ENCODE measurements around the gene ACOT12. TPM values are rescaled to one million over a fixed set of nuclear protein-coding genes. Genes with fewer than 3 reads are reported as not detected.

ACOT12 gene
- total RNA-seq, 2 experiments from 2014 or later = not detected

- Mint-ChIP-seq H3K4me1 (no peaks in the 10 kb centered on the region), H3K27me3 (no peaks in the 10 kb centered on the region), H3K9me3 (ENCODE audit: low read depth) (no peaks in the 10 kb centered on the region), H3K36me3 (ENCODE audit: low read depth) (no peaks in the 10 kb centered on the region), H3K27ac (no peak overlapping the region), H3K4me3 (no peak overlapping the region)
- no peak for ATAC-seq
- CTCF ChIA-PET = no interaction called here
- DNase-seq = no peak
- POLR2A ChIA-PET = no interaction called here
- intact Hi-C loops (cut with DNase I, micrococcal nuclease) = no loop called here
These were observed 56.1 kb downstream of the ACOT12 start for GRCh38 chr5:81337803-81338202.

DNA sequence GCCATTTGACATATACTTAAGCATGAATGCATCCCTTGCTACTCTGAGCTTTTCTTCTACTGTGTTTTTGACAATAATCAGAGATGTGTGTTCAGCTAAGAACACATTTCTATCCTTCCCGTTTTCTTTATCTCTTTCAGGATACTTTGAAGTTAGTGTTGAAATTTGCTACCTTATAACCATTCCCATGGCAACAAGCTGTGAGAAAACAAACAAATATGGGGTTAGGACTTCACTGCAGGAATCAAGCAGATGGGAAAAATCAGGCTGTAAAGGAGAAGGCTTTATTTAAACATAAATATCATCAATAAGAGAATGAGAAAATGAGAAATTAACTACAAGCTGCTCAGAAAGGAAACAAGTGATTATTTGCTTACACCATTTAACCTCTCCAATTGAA is 57.4 kb downstream of the ACOT12 start:
- no peak for ATAC-seq
- Mint-ChIP-seq H3K36me3 (ENCODE audit: low read depth) (no peaks in the 10 kb centered on the region), H3K4me3 (no peak overlapping the region), H3K9me3 (ENCODE audit: low read depth) (no peaks in the 10 kb centered on the region), H3K27ac (no peak overlapping the region), H3K27me3 (no peaks in the 10 kb centered on the region), H3K4me1 (no peaks in the 10 kb centered on the region)
- no peak for DNase-seq
- POLR2A ChIA-PET = no interaction called here
- CTCF ChIA-PET = no interaction called here
- intact Hi-C loops (cut with DNase I, micrococcal nuclease) = no loop called here

DNA sequence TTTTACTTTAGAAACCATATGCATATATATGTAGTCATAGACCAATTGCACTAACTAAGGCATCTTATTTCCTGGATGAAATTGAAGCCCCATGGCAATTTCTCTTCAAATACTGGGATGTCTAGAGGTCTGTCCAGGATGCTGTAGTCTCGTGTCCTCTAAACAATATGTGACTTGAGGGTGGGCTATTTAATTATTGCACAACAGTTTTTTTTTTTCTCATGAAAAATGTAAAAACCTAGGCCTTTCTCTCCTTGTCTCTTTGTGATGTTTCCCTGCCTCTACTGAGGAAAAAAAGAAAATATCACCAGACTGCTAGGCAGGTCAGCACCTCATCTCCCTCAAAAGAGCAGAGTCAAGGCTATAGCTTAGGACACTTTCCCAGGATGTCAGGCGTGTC is 58.0 kb downstream of the ACOT12 start:
- Mint-ChIP-seq H3K27ac (no peak overlapping the region), H3K4me1 (no peaks in the 10 kb centered on the region), H3K9me3 (ENCODE audit: low read depth) (no peaks in the 10 kb centered on the region), H3K4me3 (no peak overlapping the region), H3K36me3 (ENCODE audit: low read depth) (no peaks in the 10 kb centered on the region), H3K27me3 (no peaks in the 10 kb centered on the region)
- intact Hi-C loops (cut with DNase I, micrococcal nuclease) = no loop called here
- ChIA-PET CTCF (no interaction called here), POLR2A (no interaction called here)
- DNase-seq (no peak), ATAC-seq (no peak)

GRCh38 chr5:81334304-81335061 is 59.5 kb downstream of the ACOT12 start:
- no peaks in the 10 kb centered on the region for H3K4me1 Mint-ChIP-seq
- no peak for DNase-seq
- no peak for ATAC-seq
- no peak overlapping the region for H3K4me3 Mint-ChIP-seq
- intact Hi-C loops (cut with DNase I, micrococcal nuclease) = no loop called here
- H3K27ac Mint-ChIP-seq = no peak overlapping the region
- no peaks in the 10 kb centered on the region for H3K27me3 Mint-ChIP-seq
- ChIA-PET CTCF (interaction anchor here (0.6 to 1.3 kb wide), 3 partner anchors 8 to 593 kb away, joined by 3 to 5 read pairs (median 3); no protein-coding TSS in a partner anchor), POLR2A (no interaction called here)
- H3K9me3 Mint-ChIP-seq (ENCODE audit: low read depth) = no peaks in the 10 kb centered on the region
- no peaks in the 10 kb centered on the region for H3K36me3 Mint-ChIP-seq (ENCODE audit: low read depth)

GRCh38 chr5:81326554-81326953 is 67.4 kb downstream of the ACOT12 start:
- H3K4me3 Mint-ChIP-seq = no peak overlapping the region
- no peaks in the 10 kb centered on the region for H3K9me3 Mint-ChIP-seq (ENCODE audit: low read depth)
- ChIA-PET POLR2A (no interaction called here), CTCF (no interaction called here)
- ATAC-seq = no peak
- H3K27me3 Mint-ChIP-seq = no peaks in the 10 kb centered on the region
- DNase-seq = no peak
- intact Hi-C loops (cut with DNase I, micrococcal nuclease) = no loop called here
- no peaks in the 10 kb centered on the region for H3K4me1 Mint-ChIP-seq
- no peaks in the 10 kb centered on the region for H3K36me3 Mint-ChIP-seq (ENCODE audit: low read depth)
- H3K27ac Mint-ChIP-seq = no peak overlapping the region

GRCh38 chr5:81317536-81317935 is 76.4 kb downstream of the ACOT12 start:
- ChIA-PET POLR2A (no interaction called here), CTCF (interaction anchor here (0.6 kb wide), 1 partner anchor 15 kb away, joined by 4 read pairs; no protein-coding TSS in a partner anchor)

GRCh38 chr5:81316571-81316970 is 77.4 kb downstream of the ACOT12 start:
- H3K4me1 Mint-ChIP-seq = no peaks in the 10 kb centered on the region
- no peak overlapping the region for H3K4me3 Mint-ChIP-seq
- no peaks in the 10 kb centered on the region for H3K27me3 Mint-ChIP-seq
- peaks cover 20% of the 10 kb centered on the region for H3K36me3 Mint-ChIP-seq (ENCODE audit: low read depth)
- no peak for DNase-seq
- intact Hi-C loops (cut with DNase I, micrococcal nuclease) = no loop called here
- H3K27ac Mint-ChIP-seq = no peak overlapping the region
- ATAC-seq = no peak
- ChIA-PET POLR2A (no interaction called here), CTCF (no interaction called here)
- no peaks in the 10 kb centered on the region for H3K9me3 Mint-ChIP-seq (ENCODE audit: low read depth)

More at GRCh38 chr5:81317536-81317935, 76.4 kb downstream of the ACOT12 start:
- Mint-ChIP-seq H3K4me1 (no peaks in the 10 kb centered on the region), H3K4me3 (no peak overlapping the region), H3K27me3 (no peaks in the 10 kb centered on the region), H3K27ac (no peak overlapping the region), H3K9me3 (ENCODE audit: low read depth) (no peaks in the 10 kb centered on the region), H3K36me3 (ENCODE audit: low read depth) (peaks cover 16% of the 10 kb centered on the region)
- intact Hi-C loops (cut with DNase I, micrococcal nuclease) = no loop called here
- ATAC-seq = no peak
- no peak for DNase-seq

- peaks cover 23% of the 10 kb centered on the region for H3K36me3 Mint-ChIP-seq (ENCODE audit: low read depth)
- CTCF ChIA-PET = interaction anchor here (0.6 kb wide), 2 partner anchors 17 to 27 kb away, joined by 3 read pairs; no protein-coding TSS in a partner anchor
- no peak overlapping the region for H3K27ac Mint-ChIP-seq
- H3K4me1 Mint-ChIP-seq = no peaks in the 10 kb centered on the region
- ATAC-seq (no peak), DNase-seq (no peak)
- H3K4me3 Mint-ChIP-seq = no peak overlapping the region
- intact Hi-C loops (cut with DNase I, micrococcal nuclease) = no loop called here
- POLR2A ChIA-PET = no interaction called here
- H3K27me3 Mint-ChIP-seq = no peaks in the 10 kb centered on the region
- H3K9me3 Mint-ChIP-seq (ENCODE audit: low read depth) = no peaks in the 10 kb centered on the region
These were observed 78.1 kb downstream of the ACOT12 start for GRCh38 chr5:81315830-81316229.

GRCh38 chr5:81315336-81315735 is 78.6 kb downstream of the ACOT12 start:
- Mint-ChIP-seq H3K4me1 (no peaks in the 10 kb centered on the region), H3K36me3 (ENCODE audit: low read depth) (peaks cover 27% of the 10 kb centered on the region), H3K27ac (no peak overlapping the region), H3K27me3 (no peaks in the 10 kb centered on the region), H3K4me3 (no peak overlapping the region), H3K9me3 (ENCODE audit: low read depth) (no peaks in the 10 kb centered on the region)
- ChIA-PET POLR2A (no interaction called here), CTCF (interaction anchor here (0.6 to 1.4 kb wide), 3 partner anchors 16 to 27 kb away, joined by 3 to 5 read pairs (median 3); no protein-coding TSS in a partner anchor)
- no peak for DNase-seq
- ATAC-seq = no peak
- intact Hi-C loops (cut with DNase I, micrococcal nuclease) = no loop called here

DNA sequence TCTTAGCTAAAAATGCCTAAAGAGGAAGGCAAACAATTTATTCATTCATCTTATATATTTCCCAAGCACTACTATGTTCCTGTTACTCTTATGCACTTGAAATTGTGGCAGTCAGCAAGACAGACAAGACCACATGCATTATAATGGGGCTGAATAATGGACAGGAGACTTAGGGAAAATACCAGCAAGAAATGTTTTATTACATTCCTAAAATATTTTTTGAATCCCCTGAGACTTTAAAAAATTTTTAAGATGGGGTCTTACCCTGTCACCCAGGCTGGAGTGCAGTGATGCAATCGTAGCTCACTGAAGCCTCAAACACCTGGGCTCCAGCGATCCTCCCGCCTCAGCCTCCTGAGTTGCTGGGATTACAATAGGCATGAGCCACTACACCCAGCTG is 79.4 kb downstream of the ACOT12 start:
- CTCF ChIA-PET = interaction anchor here (0.9 to 1.4 kb wide), 2 partner anchors 17 to 65 kb away, joined by 3 to 5 read pairs; no protein-coding TSS in a partner anchor
- no peaks in the 10 kb centered on the region for H3K27me3 Mint-ChIP-seq

DNA sequence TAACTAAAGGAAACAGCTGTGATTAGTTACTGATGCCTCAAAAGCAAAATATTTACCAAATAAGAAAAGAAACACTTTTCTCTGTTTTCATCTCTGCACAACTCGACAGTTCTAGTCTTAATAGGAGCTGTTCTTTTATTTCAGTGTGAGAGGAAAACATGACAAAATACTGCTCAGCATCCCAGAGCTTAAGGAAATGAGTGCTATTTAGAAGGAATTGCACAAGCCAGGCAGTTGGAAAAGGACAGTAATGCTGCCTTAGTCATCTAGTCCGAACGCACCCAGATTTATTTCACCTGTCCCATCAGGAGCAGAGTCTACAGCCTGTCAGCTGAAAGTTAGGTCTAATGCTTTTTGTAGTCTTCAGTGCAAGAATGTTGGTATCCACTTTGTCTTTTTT is 80.2 kb downstream of the ACOT12 start:
- Mint-ChIP-seq H3K4me3 (no peak overlapping the region), H3K4me1 (no peaks in the 10 kb centered on the region), H3K27me3 (no peaks in the 10 kb centered on the region), H3K9me3 (ENCODE audit: low read depth) (no peaks in the 10 kb centered on the region), H3K36me3 (ENCODE audit: low read depth) (peaks cover 28% of the 10 kb centered on the region), H3K27ac (no peak overlapping the region)
- intact Hi-C loops (cut with DNase I, micrococcal nuclease) = no loop called here
- DNase-seq (no peak), ATAC-seq (no peak)
- ChIA-PET CTCF (interaction anchor here (0.9 kb wide), 2 partner anchors 12 to 64 kb away, joined by 3 to 4 read pairs; partner anchors contain the start of gene ZCCHC9), POLR2A (no interaction called here)

More for the DNA sequence above, 79.4 kb downstream of the ACOT12 start:
- Mint-ChIP-seq H3K4me3 (no peak overlapping the region), H3K27ac (no peak overlapping the region), H3K36me3 (ENCODE audit: low read depth) (peaks cover 28% of the 10 kb centered on the region), H3K4me1 (no peaks in the 10 kb centered on the region), H3K9me3 (ENCODE audit: low read depth) (no peaks in the 10 kb centered on the region)
- no peak for DNase-seq
- intact Hi-C loops (cut with DNase I, micrococcal nuclease) = no loop called here
- POLR2A ChIA-PET = no interaction called here
- ATAC-seq = no peak

DNA sequence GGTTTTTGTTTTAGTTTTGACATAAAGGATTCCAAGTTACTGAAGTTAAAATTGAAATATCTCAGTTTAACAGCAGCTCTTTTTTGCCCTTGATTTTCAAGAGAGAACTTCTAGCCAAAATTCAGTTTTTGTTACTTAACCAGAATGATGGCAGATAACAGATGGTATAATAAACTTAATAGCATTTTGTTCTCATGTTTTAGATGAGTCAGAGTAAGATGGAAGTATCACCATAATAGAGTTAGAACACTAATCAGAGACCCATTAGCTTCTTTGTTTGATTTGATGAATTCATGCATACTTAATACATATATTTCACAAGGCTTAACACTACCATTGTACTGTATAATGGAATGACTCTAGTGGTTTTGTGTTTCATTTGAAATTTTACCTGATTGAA is 80.7 kb downstream of the ACOT12 start:
- no peak for ATAC-seq
- Mint-ChIP-seq H3K27me3 (no peaks in the 10 kb centered on the region), H3K27ac (no peak overlapping the region), H3K36me3 (ENCODE audit: low read depth) (peaks cover 28% of the 10 kb centered on the region), H3K4me3 (no peak overlapping the region), H3K9me3 (ENCODE audit: low read depth) (no peaks in the 10 kb centered on the region), H3K4me1 (no peaks in the 10 kb centered on the region)
- DNase-seq = no peak
- ChIA-PET POLR2A (no interaction called here), CTCF (interaction anchor here (0.9 kb wide), 1 partner anchor 11 kb away, joined by 4 read pairs; the partner anchor contains the start of gene ZCCHC9)
- intact Hi-C loops (cut with DNase I, micrococcal nuclease) = no loop called here

Measured in activated CD4-positive, alpha-beta T cell treated with anti-CD3 and anti-CD28 coated beads for 36 hours (primary cell).